HCT116 (cell line): ENCODE results near the gene DCLRE1B. TPM values are rescaled to one million over a fixed set of nuclear protein-coding genes. Genes with fewer than 3 reads are reported as not detected.

Experiments
- ATAC-seq: fragments of 200-7000 bp; cut with Tn5 transposase; 2 replicates; pipeline ENCODE4 v1.9.1; 2020; ENCODE audit warnings: mild to moderate bottlenecking, moderate library complexity
- BruUV-seq: library from RNA; stranded (reverse); fragments of 400-500 nt; replicated peaks from 2 replicates; lab custom pipeline; 2021; lab: Mats Ljungman, UMichigan
- CTCF ChIA-PET: fragments of 300-600 bp; sonication (Branson Sonifier 250); formaldehyde crosslinking; loops from one replicate; lab custom pipeline; 2021; ENCODE audit warnings: antibody characterized with exemption; lab: Charles Lee
- POLR2A ChIA-PET: fragments of 300-600, 350-600 bp; sonication (Branson Sonifier 250); formaldehyde crosslinking; loops from one replicate; lab custom pipeline; 2021; ENCODE audit warnings: antibody characterized with exemption; lab: Charles Lee
- RAD21 ChIA-PET, 2 experiments: fragments of 300-600 bp; sonication (Branson Sonifier 250); formaldehyde crosslinking; loops; one replicate each; lab custom pipeline; 2023; ENCODE audit warnings: low total read pairs in 2 of 2; ENCODE audit not compliant: uncharacterized antibody in 2 of 2, unreplicated experiment in 2 of 2, low non-redundant PET in 1 of 2; lab: Charles Lee
- DNase-seq: peaks from one replicate; pipeline ENCODE4 v3.0.0-alpha.2; 2010; ENCODE audit warnings: low read depth, low spot score
- H2AFZ ChIP-seq: fragments of 200-600 bp; shearing (Covaris generic), sonication (generic); 2 replicates; pipeline ENCODE4 v1.6.1; 2017; ENCODE audit warnings: low read depth, mixed run types, mixed read lengths, antibody characterized with exemption, low read length; ENCODE audit not compliant: poor library complexity, severe bottlenecking
- H3K27ac ChIP-seq: 2 replicates; pipeline ENCODE4 v1.5.1; 2012; ENCODE audit warnings: low read depth, low read length
- H3K27me3 ChIP-seq: fragments of 200-600 bp; sonication (generic); 2 replicates; pipeline ENCODE4 v1.6.1; 2016; ENCODE audit warnings: mixed run types, low read length, mixed read lengths; ENCODE audit not compliant: insufficient read depth
- H3K36me3 ChIP-seq, 2 experiments: fragments of 200-500 bp in 1 of 2; fragments of 200-600 bp in 1 of 2; sonication (Bioruptor generic) in 1 of 2; sonication (generic) in 1 of 2; 2 replicates each; pipeline versions ENCODE4 v1.5.1 to v1.6.1; 2014 to 2016; ENCODE audit warnings: low read length in 2 of 2, inconsistent platforms in 1 of 2, mixed read lengths in 1 of 2, mixed run types in 1 of 2; ENCODE audit not compliant: insufficient read depth in 2 of 2, control insufficient read depth in 1 of 2
- H3K4me1 ChIP-seq, 2 experiments: fragments of 200-600 bp in 1 of 2; sonication (generic) in 1 of 2; 2 replicates each; pipeline versions ENCODE4 v1.5.1 to v1.6.1; 2012 to 2017; ENCODE audit warnings: low read length in 2 of 2, inconsistent platforms in 1 of 2, mild to moderate bottlenecking in 1 of 2, mixed read lengths in 1 of 2, mixed run types in 1 of 2, moderate library complexity in 1 of 2; ENCODE audit not compliant: insufficient read depth in 2 of 2, control insufficient read depth in 1 of 2
- H3K4me2 ChIP-seq: fragments of 200-600 bp; sonication (generic); 2 replicates; pipeline ENCODE4 v1.6.1; 2017; ENCODE audit warnings: mixed run types, low read length, mixed read lengths
- H3K4me3 ChIP-seq, 2 experiments: fragments of 200-600 bp in 1 of 2; sonication (generic) in 1 of 2; replicated peaks in 1 of 2; 2 replicates each; pipeline ENCODE4 v1.5.1; 2011 to 2016; ENCODE audit warnings: low read length in 2 of 2, control low read depth in 1 of 2, low read depth in 1 of 2, mild to moderate bottlenecking in 1 of 2, mixed read lengths in 1 of 2, mixed run types in 1 of 2
- H3K79me2 ChIP-seq: fragments of 200-600 bp; sonication (generic); 2 replicates; pipeline ENCODE4 v1.6.1; 2017; ENCODE audit warnings: mild to moderate bottlenecking, mixed run types, low read length, moderate library complexity, mixed read lengths; ENCODE audit not compliant: insufficient read depth
- H3K9ac ChIP-seq: fragments of 200-600 bp; sonication (generic); 2 replicates; pipeline ENCODE4 v1.6.1; 2016; ENCODE audit warnings: low read length, mixed read lengths
- H3K9me2 ChIP-seq: fragments of 200-600 bp; sonication (generic), shearing (Covaris generic); 2 replicates; pipeline ENCODE4 v1.6.1; 2017; ENCODE audit warnings: mixed run types, mild to moderate bottlenecking, moderate library complexity; ENCODE audit not compliant: insufficient read depth
- H3K9me3 ChIP-seq, 2 experiments: fragments of 200-500 bp in 1 of 2; fragments of 200-600 bp in 1 of 2; sonication (Bioruptor generic) in 1 of 2; sonication (generic) in 1 of 2; 2 replicates each; pipeline ENCODE4 v1.6.1; 2014 to 2017; ENCODE audit warnings: low read length in 2 of 2, mixed read lengths in 2 of 2, inconsistent platforms in 1 of 2, low read depth in 1 of 2, mild to moderate bottlenecking in 1 of 2, mixed run types in 1 of 2, moderate library complexity in 1 of 2; ENCODE audit not compliant: control insufficient read depth in 1 of 2, insufficient read depth in 1 of 2
- H4K20me1 ChIP-seq: fragments of 200-600 bp; sonication (generic), shearing (Covaris generic); 2 replicates; pipeline ENCODE4 v1.6.1; 2017; ENCODE audit warnings: mixed run types, mild to moderate bottlenecking, moderate library complexity; ENCODE audit not compliant: insufficient read depth
- ATF3 ChIP-seq: IDR thresholded peaks from 2 replicates; pipeline ENCODE4 v1.6.1; 2012
- CBX3 ChIP-seq: IDR thresholded peaks from 2 replicates; pipeline ENCODE4 v1.6.1; 2012; ENCODE audit warnings: low read depth
- CEBPB ChIP-seq: IDR thresholded peaks from 2 replicates; pipeline ENCODE4 v1.6.1; 2012; ENCODE audit warnings: low read depth
- EGR1 ChIP-seq: IDR thresholded peaks from 2 replicates; pipeline ENCODE4 v1.6.1; 2012; ENCODE audit warnings: low read depth
- ELF1 ChIP-seq: IDR thresholded peaks from 2 replicates; pipeline ENCODE4 v1.6.1; 2012; ENCODE audit warnings: low read depth, borderline replicate concordance
- FOSL1 ChIP-seq: IDR thresholded peaks from 2 replicates; pipeline ENCODE4 v1.6.1; 2012; ENCODE audit warnings: low read depth
- JUND ChIP-seq: IDR thresholded peaks from 2 replicates; pipeline ENCODE4 v1.6.1; 2012
- MAX ChIP-seq: IDR thresholded peaks from 2 replicates; pipeline ENCODE4 v1.6.1; 2012
- REST ChIP-seq: IDR thresholded peaks from 2 replicates; pipeline ENCODE4 v1.6.1; 2012; ENCODE audit warnings: low read depth
- SP1 ChIP-seq: IDR thresholded peaks from 2 replicates; pipeline ENCODE4 v1.6.1; 2012; ENCODE audit warnings: low read depth
- ZBTB33 ChIP-seq: IDR thresholded peaks from 2 replicates; pipeline ENCODE4 v1.6.1; 2011; ENCODE audit warnings: mild to moderate bottlenecking, low read length, moderate library complexity; ENCODE audit not compliant: insufficient replicate concordance; ENCODE audit errors: extremely low read depth
- ZNF274 ChIP-seq: fragments of 200-500 bp; sonication (Bioruptor generic); IDR thresholded peaks from 2 replicates; pipeline ENCODE4 v1.6.1; 2014; ENCODE audit warnings: mild to moderate bottlenecking, low read depth, low read length, inconsistent platforms
- intact Hi-C: fragments of 100-400 bp; cut with micrococcal nuclease; formaldehyde crosslinking; loops from 2 replicates; pipeline ENCODE4 v1.10.0; 2022
- total RNA-seq: library from RNA; stranded (reverse); gene quantifications from one replicate; pipeline ENCODE4 v1.2.1, GENCODE V29; 2021; ENCODE audit not compliant: unreplicated experiment

Gene DCLRE1B
- total RNA-seq, 1 experiment from 2014 or later, result 13.4 TPM

- Histone ChIP-seq H3K27ac (no peak overlapping the region), H3K79me2 (no peaks in the 10 kb centered on the region), H3K9me2 (no peaks in the 10 kb centered on the region), H3K4me3 (no peak overlapping the region), H3K36me3 (peaks cover 11 to 16% of the 10 kb centered on the region in 2 experiments; a peak in 3 of 4 replicates), H4K20me1 (no peaks in the 10 kb centered on the region), H3K4me1 (no peaks in the 10 kb centered on the region), H3K9me3 (no peaks in the 10 kb centered on the region), H3K4me2 (no peak overlapping the region), H2AFZ (no peak overlapping the region), H3K27me3 (no peaks in the 10 kb centered on the region), H3K9ac (no peak overlapping the region)
- ChIA-PET POLR2A (no interaction called here), CTCF (no interaction called here), RAD21 (no interaction called here)
- no TSS peak for BruUV-seq
- ATAC-seq (no peak), DNase-seq (no peak)
- TF ChIP-seq CBX3 (no peak), ATF3 (no peak), CEBPB (no peak)
- intact Hi-C loops, result no loop called here
Observed at GRCh38 chr1:113913887-113914664, 8.9 kb downstream of the DCLRE1B start.

- RAD21 ChIA-PET, result no interaction called here
- Histone ChIP-seq H3K4me1 (no peaks in the 10 kb centered on the region), H3K79me2 (no peaks in the 10 kb centered on the region), H3K27me3 (no peaks in the 10 kb centered on the region), H3K4me2 (no peak overlapping the region), H3K9me2 (no peaks in the 10 kb centered on the region), H3K9me3 (no peaks in the 10 kb centered on the region), H3K9ac (no peak overlapping the region), H2AFZ (no peak overlapping the region), H4K20me1 (no peaks in the 10 kb centered on the region), H3K27ac (no peak overlapping the region), H3K4me3 (no peak overlapping the region), H3K36me3 (peaks cover 1 to 2% of the 10 kb centered on the region in 2 experiments; a peak in 1 of 4 replicates)
- CTCF ChIA-PET, result no interaction called here
- BruUV-seq, result no TSS peak
- ATAC-seq (no peak), DNase-seq (no peak)
- TF ChIP-seq MAX (no peak), ZNF274 (no peak), ATF3 (no peak), ELF1 (no peak), SP1 (no peak), JUND (no peak), FOSL1 (no peak), CEBPB (no peak), REST (no peak), ZBTB33 (no peak), EGR1 (no peak)
- POLR2A ChIA-PET, result interaction anchor here (1.9 kb wide), 1 partner anchor 11 kb away, joined by 5 read pairs; no protein-coding TSS in a partner anchor
- intact Hi-C loops, result no loop called here
Observed at GRCh38 chr1:113916974-113917373, 11.8 kb downstream of the DCLRE1B start.
